ENCODE measurements around the gene DHRS13.

DNA sequence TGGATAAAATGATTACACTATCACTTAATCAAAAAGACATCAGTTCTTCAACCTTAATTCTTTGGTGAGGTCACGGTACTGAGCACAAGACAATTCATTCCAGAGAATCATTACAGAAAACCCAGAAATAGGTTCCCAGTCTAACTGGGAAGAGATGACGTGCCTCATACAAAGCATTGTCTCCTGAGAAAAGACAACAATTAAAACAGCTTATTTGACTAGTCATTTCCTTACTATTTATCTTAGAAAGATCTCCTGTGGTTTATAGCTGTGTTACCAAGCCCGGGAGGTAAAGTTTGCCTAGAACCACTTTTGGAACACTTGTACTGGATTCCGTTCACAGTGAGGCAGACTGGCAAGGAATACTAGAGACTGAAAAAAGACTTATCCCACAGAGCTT is 43.4 kb upstream of the DHRS13 start:
- TF ChIP-seq POLR2A (IDR thresholded peaks at IDR 0.05): no peak
- TF ChIP-seq, protein P1, sequence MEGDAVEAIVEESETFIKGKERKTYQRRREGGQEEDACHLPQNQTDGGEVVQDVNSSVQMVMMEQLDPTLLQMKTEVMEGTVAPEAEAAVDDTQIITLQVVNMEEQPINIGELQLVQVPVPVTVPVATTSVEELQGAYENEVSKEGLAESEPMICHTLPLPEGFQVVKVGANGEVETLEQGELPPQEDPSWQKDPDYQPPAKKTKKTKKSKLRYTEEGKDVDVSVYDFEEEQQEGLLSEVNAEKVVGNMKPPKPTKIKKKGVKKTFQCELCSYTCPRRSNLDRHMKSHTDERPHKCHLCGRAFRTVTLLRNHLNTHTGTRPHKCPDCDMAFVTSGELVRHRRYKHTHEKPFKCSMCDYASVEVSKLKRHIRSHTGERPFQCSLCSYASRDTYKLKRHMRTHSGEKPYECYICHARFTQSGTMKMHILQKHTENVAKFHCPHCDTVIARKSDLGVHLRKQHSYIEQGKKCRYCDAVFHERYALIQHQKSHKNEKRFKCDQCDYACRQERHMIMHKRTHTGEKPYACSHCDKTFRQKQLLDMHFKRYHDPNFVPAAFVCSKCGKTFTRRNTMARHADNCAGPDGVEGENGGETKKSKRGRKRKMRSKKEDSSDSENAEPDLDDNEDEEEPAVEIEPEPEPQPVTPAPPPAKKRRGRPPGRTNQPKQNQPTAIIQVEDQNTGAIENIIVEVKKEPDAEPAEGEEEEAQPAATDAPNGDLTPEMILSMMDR (IDR thresholded peaks at IDR 0.05): no peak
